Suppressor macrophage (primary cell): ENCODE results near the gene AXIN1.

Experiments
- DNase-seq, 4 experiments: peaks; one replicate each; pipeline ENCODE4 v3.0.0-alpha.2; 2020 to 2022

Gene AXIN1

GRCh38 chr16:301235-301634, 51.3 kb downstream of the AXIN1 start:
- DNase-seq = no peak

GRCh38 chr16:297832-298231, 54.7 kb downstream of the AXIN1 start:
- no peak for DNase-seq

DNA sequence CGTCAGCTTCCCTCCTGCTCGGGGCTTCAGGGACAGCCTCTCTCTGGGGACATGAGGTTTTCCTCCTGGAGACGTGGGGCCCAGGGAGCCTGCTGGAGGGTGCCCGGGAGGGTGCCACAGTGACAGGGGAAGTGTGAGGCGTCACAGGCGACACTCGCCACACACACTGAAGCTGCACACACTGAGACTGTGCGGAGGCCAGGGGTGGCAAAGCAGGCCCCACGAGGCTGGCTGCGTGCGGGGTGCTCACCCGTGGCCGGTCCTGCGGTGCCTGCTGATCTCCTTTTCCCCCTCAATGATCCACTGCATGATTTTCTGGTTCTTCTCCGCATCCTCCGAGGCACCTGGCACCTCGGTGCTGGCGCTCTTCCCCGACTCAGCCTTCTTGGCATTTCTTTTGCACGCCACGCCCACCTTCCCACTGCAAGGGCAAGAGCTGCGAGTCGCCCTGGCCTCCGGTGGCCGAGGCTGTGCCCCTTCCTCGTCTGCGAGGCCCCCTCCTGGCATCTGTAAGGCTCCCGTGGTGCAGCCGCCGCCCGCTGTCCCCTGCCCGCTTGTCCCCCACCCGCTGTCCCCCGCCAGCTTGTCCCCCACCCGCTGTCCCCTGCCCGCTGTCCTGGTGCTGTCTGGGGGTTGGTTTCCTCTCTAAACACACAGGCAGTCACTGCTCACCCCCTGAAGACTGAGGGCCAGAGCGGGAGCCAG, 55.6 kb downstream of the AXIN1 start:
- DNase-seq = no peak

- DNase-seq = no peak
Observed at GRCh38 chr16:296276-296675, 56.2 kb downstream of the AXIN1 start.

GRCh38 chr16:293043-293775, 59.3 kb downstream of the AXIN1 start:
- DNase-seq = no peak

GRCh38 chr16:291539-291938, 61.0 kb downstream of the AXIN1 start:
- DNase-seq = no peak

GRCh38 chr16:290681-291405, 61.7 kb downstream of the AXIN1 start:
- DNase-seq = no peak

DNA sequence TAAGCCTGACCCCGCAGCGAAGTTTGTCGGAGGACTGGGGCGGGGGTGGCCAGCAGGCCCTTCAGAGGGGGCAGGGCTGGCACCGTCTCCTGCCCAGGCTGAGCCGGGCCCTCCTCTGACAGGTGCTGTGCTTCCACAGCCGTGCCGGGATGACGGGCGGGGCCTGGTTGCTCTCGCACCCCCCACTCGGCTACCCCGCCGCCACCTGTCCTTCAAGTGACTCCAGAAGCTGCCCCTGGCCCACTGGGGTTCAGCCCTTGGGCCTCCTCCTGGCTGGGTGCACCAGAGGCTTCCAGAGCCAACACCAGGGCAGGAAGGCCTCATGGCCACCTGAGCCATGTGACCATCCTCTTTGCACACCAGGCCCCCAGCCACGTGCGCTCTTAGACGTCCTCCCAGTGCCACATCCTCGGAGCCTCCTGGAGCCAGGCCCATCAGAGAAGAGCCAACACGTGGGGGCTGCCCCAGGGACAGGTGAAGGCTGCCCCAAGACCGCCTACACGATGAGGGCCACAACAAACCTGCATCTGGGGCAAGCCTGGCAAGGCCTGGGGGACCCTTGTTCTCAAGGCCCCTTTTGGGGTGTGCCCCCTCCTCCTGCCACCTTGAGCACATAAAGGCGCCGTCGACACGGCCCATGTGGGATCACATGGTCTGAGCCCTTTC, 62.4 kb downstream of the AXIN1 start:
- no peak for DNase-seq

GRCh38 chr16:289395-289997, 63.0 kb downstream of the AXIN1 start:
- DNase-seq = no peak

GRCh38 chr16:287981-288920, 64.3 kb downstream of the AXIN1 start:
- no peak for DNase-seq

DNA sequence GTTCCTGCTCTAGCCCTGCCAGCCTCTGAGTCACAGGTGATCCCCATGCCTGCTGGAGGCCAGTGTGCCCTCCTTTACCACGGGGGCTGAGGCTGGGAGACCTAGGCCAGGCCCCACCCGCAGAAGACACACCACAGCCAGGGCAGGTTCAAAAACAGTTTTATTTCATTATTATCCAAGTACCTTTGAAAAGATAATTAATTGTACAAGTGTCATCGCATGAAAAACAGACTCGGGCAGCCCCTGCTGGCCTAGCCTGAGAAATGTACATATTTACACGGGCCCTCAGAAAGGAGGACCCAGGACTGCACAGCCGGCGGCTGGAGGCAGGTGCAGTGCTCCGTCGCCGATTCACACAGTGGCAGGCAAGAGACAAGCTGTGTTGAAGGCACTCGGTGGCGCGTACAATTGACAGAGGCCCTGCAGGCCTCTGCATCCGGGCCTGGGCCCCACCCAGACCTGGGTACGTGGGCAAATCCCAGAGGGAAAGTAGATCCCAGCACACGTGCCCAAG, 65.2 kb downstream of the AXIN1 start:
- DNase-seq = no peak

DNA sequence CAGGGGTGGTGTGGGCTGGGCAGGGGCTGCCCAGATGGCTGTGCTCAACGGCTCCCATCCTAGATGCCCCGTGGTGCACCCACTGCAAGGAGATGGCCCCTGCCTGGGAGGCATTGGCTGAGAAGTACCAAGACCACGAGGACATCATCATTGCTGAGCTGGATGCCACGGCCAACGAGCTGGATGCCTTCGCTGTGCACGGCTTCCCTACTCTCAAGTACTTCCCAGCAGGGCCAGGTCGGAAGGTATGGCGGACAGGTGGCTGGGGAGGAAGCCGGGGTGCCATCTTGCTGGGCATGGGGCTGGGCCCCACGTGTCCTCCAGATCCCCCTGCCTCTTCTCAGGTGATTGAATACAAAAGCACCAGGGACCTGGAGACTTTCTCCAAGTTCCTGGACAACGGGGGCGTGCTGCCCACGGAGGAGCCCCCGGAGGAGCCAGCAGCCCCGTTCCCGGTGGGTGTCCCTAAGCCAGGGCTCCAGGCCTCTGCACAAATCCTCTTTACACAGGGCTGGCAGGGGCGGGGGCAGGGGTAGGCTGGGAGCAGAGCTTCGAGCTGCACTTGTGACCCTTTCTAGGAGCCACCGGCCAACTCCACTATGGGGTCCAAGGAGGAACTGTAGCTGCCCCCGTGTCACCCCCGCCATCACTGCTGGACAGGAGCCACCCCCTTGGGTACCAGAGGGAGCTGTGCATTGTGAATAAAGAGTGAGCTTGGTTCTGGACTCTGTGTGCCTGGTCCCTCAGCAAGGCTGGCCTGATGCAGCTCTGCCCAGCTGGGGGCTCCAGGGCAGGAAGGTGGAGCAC, 65.8 kb downstream of the AXIN1 start:
- no peak for DNase-seq

DNA sequence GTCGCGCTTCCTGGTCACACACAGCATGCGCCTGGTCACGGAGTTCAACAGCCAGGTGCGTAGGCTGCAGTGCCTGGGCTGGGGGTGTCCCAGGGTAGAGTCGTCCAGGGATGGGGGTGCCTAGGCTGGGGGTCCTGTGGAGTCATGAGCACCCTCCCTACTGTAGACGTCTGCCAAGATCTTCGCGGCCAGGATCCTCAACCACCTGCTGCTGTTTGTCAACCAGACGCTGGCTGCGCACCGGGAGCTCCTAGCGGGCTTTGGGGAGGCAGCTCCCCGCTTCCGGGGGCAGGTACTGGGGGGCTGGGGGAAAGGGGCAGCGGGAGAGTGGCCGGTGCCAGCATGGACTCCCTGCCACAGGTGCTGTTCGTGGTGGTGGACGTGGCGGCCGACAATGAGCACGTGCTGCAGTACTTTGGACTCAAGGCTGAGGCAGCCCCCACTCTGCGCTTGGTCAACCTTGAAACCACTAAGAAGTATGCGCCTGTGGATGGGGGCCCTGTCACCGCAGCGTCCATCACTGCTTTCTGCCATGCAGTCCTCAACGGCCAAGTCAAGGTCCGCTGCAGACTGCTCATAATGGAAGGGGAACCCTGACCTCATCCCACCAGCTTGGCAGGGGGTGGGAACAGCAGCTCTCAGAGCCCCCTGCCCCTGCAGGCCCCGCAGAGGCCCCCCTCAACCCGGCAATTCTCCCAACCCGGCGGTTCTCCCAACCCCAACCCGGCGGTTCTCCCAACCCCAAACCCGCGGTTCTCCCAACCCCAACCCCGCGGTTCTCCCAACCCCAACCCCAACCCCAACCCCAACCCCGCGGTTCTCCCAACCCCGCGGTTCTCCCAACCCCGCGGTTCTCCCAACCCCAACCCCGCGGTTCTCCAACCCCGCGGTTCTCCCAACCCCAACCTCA, 67.1 kb downstream of the AXIN1 start:
- DNase-seq = no peak

DNA sequence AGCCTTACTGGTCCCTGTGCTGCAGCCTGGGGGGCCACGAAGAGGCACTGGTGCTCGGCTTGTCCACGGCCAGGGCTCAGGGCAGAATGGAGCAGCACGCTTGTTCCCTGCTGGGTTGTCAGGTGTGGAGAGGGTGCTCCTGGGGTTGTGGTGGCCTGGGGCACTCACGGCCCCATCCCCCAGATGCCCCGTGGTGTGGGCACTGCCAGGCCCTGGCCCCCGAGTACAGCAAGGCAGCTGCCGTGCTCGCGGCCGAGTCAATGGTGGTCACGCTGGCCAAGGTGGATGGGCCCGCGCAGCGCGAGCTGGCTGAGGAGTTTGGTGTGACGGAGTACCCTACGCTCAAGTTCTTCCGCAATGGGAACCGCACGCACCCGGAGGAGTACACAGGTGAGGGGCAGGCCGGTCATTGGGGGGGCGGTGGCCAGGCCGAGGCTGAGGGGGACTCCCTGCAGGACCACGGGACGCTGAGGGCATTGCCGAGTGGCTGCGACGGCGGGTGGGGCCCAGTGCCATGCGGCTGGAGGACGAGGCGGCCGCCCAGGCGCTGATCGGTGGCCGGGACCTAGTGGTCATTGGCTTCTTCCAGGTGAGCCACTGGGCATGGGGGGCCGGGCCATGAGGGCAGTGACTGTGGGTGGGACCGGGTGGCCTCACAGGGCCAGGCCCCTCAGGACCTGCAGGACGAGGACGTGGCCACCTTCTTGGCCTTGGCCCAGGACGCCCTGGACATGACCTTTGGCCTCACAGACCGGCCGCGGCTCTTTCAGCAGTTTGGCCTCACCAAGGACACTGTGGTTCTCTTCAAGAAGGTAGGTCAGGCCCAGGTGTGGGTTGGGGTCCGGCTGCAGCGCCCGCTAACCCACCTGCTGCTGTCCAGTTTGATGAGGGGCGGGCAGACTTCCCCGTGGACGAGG, 68.1 kb downstream of the AXIN1 start:
- no peak for DNase-seq

- no peak for DNase-seq
Observed at GRCh38 chr16:283033-283805, 69.3 kb downstream of the AXIN1 start, which contains the start of gene PDIA2. Gene PDIA2 (plus strand): TSS chr16:283164. CDS start chr16:283170, 6 bp downstream.

- no peak for DNase-seq
Observed at GRCh38 chr16:282491-282890, 70.0 kb downstream of the AXIN1 start.

DNA sequence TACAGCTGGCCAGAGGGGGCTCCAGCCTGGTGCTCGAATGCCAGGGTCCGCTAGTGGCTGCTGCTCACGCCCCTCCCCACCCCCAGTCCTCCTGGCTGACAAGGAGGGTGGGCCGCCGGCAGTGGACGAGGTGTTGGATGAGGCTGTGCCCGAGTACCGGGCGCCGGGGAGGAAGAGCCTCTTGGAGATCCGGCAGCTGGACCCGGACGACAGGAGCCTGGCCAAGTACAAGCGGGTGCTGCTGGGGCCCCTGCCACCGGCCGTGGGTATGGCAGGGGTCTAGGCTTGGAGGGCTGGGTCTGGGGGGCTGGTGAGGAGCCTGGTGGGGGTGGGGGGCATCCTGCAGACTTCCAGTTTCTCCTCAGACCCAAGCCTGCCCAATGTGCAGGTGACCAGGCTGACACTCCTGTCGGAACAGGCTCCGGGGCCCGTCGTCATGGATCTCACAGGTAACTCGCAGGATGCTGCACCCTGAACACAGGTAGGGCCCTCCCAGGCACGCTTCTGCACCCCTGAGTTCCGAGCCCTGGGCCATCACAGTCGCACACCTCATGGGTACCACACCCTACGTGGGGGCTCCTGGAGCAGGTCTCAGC, 70.8 kb downstream of the AXIN1 start:
- no peak for DNase-seq
